Mucosa of descending colon (tissue), 3 donors: Measurements from ENCODE around the gene TUBA1C. TPM values are rescaled to one million over a fixed set of nuclear protein-coding genes. Genes with fewer than 3 reads are reported as not detected.

Experiments
- ATAC-seq: fragments of 200-7000 bp; cut with Tn5 transposase; one replicate; pipeline ENCODE4 v1.9.1; 2020; ENCODE audit warnings: mild to moderate bottlenecking, moderate library complexity
- DNase-seq, 3 donors: peaks; one replicate each; pipeline ENCODE4 v3.0.0-alpha.2; 2020
- H3K36me3 ChIP-seq: fragments of 200-600 bp; one replicate; pipeline ENCODE4 v1.8.0; 2021; ENCODE audit warnings: low read depth, mild to moderate bottlenecking
- H3K4me1 ChIP-seq: fragments of 200-600 bp; one replicate; pipeline ENCODE4 v1.8.0; 2021; ENCODE audit warnings: low read depth, mild to moderate bottlenecking
- H3K4me3 ChIP-seq: fragments of 200-600 bp; one replicate; pipeline ENCODE4 v1.8.0; 2021; ENCODE audit warnings: mild to moderate bottlenecking
- H3K9me3 ChIP-seq: fragments of 200-600 bp; one replicate; pipeline ENCODE4 v1.8.0; 2021; ENCODE audit warnings: mild to moderate bottlenecking
- CTCF ChIP-seq: fragments of 200-600 bp; IDR thresholded peaks from one replicate; pipeline ENCODE4 v1.8.0; 2022; ENCODE audit warnings: antibody characterized with exemption, mild to moderate bottlenecking
- intact Hi-C, 2 donors: fragments of 100-400 bp; cut with DNase I in 1 of 2; cut with micrococcal nuclease in 1 of 2; formaldehyde crosslinking; loops; one replicate each; pipeline versions ENCODE4 v1.11.0 to v1.11.1; 2022; cut with DNase I, micrococcal nuclease
- long read RNA-seq, 2 donors: library from polyadenylated mRNA; unstranded; transcript quantifications; one replicate each; pipeline ENCODE4 v2.0.0, GENCODE V29; 2019 to 2021
- total RNA-seq, 3 donors: library from RNA; stranded (reverse); fragmentation: NEBNext Ultra II Directional in 2 of 3; extraction: Animal tissue kit (Norgen Biotek cat#: 25700) in 2 of 3; gene quantifications; one replicate each; pipeline versions ENCODE4 v1.2.1 to v1.2.4, GENCODE V29; 2021 to 2023
- donor health status: DM: no; HTN: no; CAD: no; lungs with moderate emphysema.
- donor health status: DM: no; HTN: no; CAD: no.
- donor health status: DM: no; HTN: yes; CAD: no.

TUBA1C gene
- 100 to 1,000 TPM; 128 to 260 (median 236) TPM for total RNA-seq
- long read RNA-seq, donor 1, transcript TUBA1C-201 (4 exons, 3,001 nt): major isoform, 33 of 49 reads
- long read RNA-seq, donor 1, partial matches to known transcripts: 12 of 49 reads
- long read RNA-seq, donor 1, other reads (novel, unspliced or antisense): 4 of 49 reads
- long read RNA-seq, donor 2, transcript TUBA1C-201 (4 exons, 3,001 nt): major isoform, 98 of 120 reads
- long read RNA-seq, donor 2, partial matches to known transcripts: 19 of 120 reads
- long read RNA-seq, donor 2, other reads (novel, unspliced or antisense): 1 of 120 reads

- intact Hi-C loops: no loop called here
- no peaks in the 10 kb centered on the region for H3K36me3 ChIP-seq
- H3K4me1 ChIP-seq: peaks cover 29% of the 10 kb centered on the region
- no peaks in the 10 kb centered on the region for H3K9me3 ChIP-seq
- ATAC-seq: peak; percentile 91
- DNase-seq: peak; percentile 96 to 98 (median 96)
- peak within 1 kb of the TSS; percentile 84 for H3K4me3 ChIP-seq
- no peak for TF ChIP-seq CTCF
Observed at GRCh38 chr12:49264873-49265792, at the start of gene TUBA1C. Gene TUBA1C, plus strand, starts transcription at chr12:49265082. Its CDS starts 100 bp downstream, at chr12:49265182.

DNA sequence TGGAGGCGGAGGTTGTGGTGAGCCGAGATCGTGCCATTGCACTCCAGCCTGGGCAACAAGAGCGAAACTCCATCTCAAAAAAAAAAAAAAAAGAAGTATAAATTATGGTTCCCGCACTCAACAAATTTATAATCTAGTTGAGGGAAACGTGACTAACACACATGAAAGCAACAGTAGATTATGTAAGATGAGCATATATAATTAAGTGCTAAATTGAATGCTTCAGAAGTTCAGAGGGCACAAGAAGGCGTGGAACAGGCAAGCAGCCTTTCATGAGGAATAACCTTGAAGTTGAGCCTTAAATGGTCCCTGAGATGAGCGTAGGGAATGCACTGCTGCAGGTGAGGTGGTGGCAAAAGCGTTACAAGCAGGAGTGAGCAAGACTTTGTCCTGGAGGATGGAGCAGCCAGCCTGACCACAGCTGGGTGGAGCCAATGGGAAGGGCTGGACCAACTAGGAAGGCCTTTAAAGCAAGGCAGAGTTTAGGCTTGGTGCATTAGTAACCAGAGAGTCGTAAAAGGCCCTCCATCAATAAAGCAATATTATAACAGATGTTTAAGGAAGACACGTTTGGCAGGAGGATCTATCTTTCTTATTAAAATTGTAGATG, 45.4 kb upstream of the TUBA1C start:
- no peaks in the 10 kb centered on the region for H3K36me3 ChIP-seq
- peaks cover 3% of the 10 kb centered on the region for H3K4me1 ChIP-seq
- DNase-seq (no peak), ATAC-seq (peak; percentile 60)
- TF ChIP-seq CTCF: no peak
- no peak overlapping the region for H3K4me3 ChIP-seq
- H3K9me3 ChIP-seq: no peaks in the 10 kb centered on the region
- intact Hi-C loops: no loop called here

- no peaks in the 10 kb centered on the region for H3K9me3 ChIP-seq
- ATAC-seq: no peak
Observed at GRCh38 chr12:49220972-49221371, 43.9 kb upstream of the TUBA1C start.

GRCh38 chr12:49223122-49223521, 41.8 kb upstream of the TUBA1C start:
- Histone ChIP-seq H3K36me3 (no peaks in the 10 kb centered on the region), H3K4me1 (peaks cover 8% of the 10 kb centered on the region), H3K9me3 (no peaks in the 10 kb centered on the region), H3K4me3 (no peak overlapping the region)
- ATAC-seq: no peak
- TF ChIP-seq CTCF: no peak
- intact Hi-C loops: no loop called here
- no peak for DNase-seq

More at GRCh38 chr12:49220972-49221371, 43.9 kb upstream of the TUBA1C start:
- intact Hi-C loops: no loop called here
- DNase-seq: no peak
- Histone ChIP-seq H3K36me3 (no peaks in the 10 kb centered on the region), H3K4me3 (no peak overlapping the region), H3K4me1 (peaks cover 6% of the 10 kb centered on the region)
- no peak for TF ChIP-seq CTCF

DNA sequence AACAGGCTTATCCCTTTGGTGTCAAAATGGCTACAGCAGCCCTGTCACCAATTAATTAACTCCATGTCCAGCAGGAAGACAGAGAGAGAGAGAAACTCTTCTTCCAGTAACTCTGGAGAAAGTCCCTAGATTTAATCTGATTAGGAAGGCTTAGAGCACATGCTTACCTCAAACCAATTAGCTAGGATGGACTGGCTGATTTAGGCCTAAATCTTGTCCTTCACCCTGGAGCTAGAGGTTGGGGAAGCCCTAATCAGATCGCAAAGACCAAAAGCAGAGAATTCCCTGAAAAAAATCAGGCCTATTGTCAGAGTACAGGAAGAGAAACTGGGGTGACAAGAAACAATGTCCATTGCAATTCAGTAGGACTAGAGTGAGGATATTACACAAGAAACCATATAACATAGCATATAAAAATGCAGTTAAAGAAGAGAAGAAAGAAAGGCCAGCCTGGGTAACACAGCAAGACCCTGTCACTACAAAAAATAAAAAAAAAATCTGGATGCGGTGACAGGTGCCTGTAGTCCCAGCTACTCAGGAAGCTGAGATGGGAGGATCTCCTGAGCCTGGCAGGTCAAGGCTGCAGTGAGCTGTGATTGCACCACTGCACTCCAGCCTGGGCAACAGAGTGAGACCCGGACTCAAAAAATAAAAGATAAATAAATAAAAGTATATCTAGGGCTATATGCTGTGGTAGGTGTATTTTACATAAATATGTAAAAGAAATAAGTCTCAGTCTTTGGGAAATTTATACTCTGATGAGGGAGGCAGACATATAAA, 41.1 kb upstream of the TUBA1C start:
- H3K9me3 ChIP-seq: no peaks in the 10 kb centered on the region
- peaks cover 8% of the 10 kb centered on the region for H3K4me1 ChIP-seq
- intact Hi-C loops: no loop called here
- DNase-seq: no peak
- H3K36me3 ChIP-seq: no peaks in the 10 kb centered on the region
- ATAC-seq: no peak
- no peak for TF ChIP-seq CTCF
- no peak overlapping the region for H3K4me3 ChIP-seq
